HG03354 (cell line): ENCODE measurements around the gene GAL3ST2.
"Not testable (repeated sequence)": the region's sequence is repeated elsewhere in the genome, so short reads cannot be mapped to it uniquely, and the experiment has no call there.

Experiments used
- ATAC-seq: cut with Tn5 transposase; IDR thresholded peaks from one replicate; pipeline ENCODE4 v1.9.1; 2021; ENCODE audit warnings: mild to moderate bottlenecking; ENCODE audit not compliant: unreplicated experiment, poor library complexity, severe bottlenecking

Gene GAL3ST2

GRCh38 chr2:241745276-241745675, 31.3 kb upstream of the GAL3ST2 start:
- ATAC-seq: no peak

DNA sequence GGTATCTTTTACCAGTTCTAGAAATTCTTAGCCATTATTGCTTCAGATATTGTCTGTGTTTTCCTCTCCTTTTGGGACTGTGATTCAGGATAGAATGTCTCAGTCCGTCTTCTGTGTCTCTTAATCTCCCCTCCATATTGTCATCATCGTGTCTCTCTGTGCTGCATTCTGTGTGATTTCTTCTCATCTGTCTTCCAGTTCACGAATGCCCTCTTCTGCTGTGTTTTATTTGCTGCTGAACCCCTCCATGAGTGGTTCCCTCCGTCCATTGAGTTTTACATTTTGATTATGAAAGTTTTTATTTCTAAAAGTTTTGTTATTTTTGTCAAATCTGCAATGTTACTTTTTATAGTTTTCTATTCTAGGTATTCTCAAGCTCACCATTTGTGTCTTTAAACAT, 30.5 kb upstream of the GAL3ST2 start:
- no peak for ATAC-seq

- no peak for ATAC-seq
Observed at GRCh38 chr2:241748468-241749256, 28.0 kb upstream of the GAL3ST2 start.

GRCh38 chr2:241750076-241750840, 26.4 kb upstream of the GAL3ST2 start:
- ATAC-seq: no peak

DNA sequence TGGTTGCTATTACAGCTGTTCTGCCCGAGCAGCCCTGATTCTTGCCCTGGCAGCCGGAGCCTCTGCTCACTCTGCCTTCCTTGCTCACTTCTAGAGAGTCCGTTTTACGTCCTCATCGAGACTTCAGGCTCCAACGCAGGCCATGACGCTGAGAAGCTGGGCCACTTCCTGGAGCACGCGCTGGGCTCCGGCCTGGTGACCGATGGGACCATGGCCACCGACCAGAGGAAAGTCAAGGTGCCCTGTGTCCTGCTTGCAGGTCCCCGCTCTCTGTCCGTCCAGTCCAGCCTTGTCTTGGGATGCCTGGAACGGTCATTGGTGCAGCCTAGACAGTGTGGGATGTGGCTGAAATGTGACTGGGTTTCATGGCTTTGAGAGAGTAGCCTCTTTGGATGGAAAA, 25.5 kb upstream of the GAL3ST2 start:
- no peak for ATAC-seq

DNA sequence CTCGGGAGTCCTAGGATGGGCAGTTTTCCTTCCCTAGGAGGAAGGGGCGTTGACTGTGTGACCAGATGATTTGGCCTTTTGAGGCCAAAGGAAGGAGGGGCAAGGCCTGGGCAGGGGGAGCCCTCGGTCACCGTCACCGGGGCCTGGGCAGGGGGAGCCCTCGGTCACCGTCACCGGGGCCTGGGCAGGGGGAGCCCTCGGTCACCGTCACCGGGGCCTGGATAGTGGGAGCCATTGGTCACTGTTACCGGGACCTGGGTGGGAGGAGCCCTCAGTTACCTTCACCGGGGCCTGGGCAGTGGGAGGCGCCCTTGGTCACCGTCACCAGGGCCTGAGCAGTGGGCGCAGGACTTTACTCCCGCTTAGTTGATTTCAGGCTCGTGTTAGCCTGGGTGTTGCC, 24.8 kb upstream of the GAL3ST2 start:
- no peak for ATAC-seq

- no peak for ATAC-seq
Observed at GRCh38 chr2:241752253-241752652, 24.4 kb upstream of the GAL3ST2 start.

DNA sequence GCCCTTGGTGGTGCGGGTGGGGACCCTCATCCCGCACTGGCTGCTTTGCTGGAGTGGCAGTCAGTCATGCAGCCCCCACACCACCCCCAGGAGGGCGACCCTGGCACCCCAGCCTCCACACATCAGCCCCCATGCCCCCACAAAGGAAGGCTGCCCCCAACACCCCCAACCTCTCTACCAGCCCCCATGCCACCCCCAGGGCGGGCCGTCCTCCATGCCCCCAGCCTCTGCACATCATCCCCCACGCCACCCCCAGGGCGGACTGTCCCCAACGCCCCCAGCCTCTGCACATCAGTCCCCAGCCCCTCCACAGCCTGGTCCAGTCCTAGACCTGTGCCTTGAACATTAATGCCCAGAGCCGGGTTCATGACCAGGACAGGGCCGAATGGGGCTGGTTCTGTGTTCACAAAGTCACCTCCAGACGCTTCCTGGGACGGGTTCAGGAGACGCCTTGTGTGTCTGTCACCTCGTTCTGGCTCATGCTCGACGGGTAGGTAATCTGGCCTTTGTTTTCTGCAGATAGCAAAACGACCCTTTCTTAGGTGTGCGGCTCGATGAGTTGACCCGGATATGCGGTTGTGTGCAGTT, 23.8 kb upstream of the GAL3ST2 start:
- ATAC-seq: no peak

DNA sequence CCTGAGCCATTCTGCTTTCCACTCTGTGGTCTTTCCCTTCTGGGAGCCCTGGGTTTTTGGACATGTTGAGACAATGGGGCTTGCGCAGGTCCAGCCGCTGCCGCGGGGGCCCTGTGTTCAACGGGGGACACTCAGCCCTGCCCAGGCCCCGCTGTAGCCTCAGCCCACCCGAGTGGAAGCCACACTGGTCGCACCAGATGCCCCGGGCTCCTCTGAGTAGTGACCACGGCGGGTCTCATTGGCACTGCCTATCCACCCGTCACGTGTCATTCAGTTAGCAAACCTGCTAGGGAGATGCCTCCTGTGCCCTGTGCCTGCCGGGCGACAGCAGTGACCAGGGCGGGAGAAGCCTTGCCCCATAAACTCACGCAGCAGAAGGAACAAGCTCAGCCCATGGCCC, 23.1 kb upstream of the GAL3ST2 start:
- ATAC-seq: no peak

DNA sequence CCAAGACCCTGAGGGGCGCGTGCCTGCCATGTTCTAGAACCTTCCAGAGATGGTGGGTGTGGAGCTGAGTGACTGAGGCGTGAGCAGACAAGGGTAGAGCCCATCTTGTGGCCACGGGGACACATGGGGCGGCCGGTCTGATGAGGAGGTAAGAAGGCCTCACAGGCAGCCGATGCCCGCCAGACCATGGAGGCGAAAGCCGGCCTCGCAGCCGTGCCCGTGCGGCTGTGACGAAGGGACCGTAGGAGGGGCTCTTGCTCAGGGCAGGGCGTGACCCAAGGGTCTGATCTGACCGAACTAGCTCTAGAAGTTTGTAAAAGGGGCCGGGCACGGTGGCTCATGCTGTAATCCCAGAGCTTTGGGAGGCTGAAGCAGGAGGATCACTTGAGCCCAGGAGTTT, 22.6 kb upstream of the GAL3ST2 start:
- no peak for ATAC-seq

DNA sequence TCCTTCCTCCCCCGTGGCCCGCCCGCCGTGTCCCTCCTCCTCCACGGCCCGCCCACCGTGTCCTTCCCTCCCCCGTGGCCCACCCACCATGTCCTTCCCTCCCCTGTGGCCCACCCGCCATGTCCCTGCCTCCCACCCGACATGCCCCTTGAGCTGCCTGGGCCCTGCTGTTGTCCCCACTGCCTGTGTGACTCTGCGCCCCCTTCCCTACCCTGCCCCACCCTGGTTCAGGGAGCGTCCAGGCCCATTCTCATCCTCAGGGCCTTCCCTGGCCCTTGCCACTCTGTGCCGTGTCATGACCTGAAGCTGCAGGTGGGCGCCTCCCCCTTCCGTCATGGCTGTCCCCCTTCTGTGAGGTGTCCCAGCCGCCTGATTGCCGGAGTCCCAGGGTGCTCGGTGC, 21.5 kb upstream of the GAL3ST2 start:
- no peak for ATAC-seq

GRCh38 chr2:241755777-241756176, 20.8 kb upstream of the GAL3ST2 start:
- no peak for ATAC-seq

DNA sequence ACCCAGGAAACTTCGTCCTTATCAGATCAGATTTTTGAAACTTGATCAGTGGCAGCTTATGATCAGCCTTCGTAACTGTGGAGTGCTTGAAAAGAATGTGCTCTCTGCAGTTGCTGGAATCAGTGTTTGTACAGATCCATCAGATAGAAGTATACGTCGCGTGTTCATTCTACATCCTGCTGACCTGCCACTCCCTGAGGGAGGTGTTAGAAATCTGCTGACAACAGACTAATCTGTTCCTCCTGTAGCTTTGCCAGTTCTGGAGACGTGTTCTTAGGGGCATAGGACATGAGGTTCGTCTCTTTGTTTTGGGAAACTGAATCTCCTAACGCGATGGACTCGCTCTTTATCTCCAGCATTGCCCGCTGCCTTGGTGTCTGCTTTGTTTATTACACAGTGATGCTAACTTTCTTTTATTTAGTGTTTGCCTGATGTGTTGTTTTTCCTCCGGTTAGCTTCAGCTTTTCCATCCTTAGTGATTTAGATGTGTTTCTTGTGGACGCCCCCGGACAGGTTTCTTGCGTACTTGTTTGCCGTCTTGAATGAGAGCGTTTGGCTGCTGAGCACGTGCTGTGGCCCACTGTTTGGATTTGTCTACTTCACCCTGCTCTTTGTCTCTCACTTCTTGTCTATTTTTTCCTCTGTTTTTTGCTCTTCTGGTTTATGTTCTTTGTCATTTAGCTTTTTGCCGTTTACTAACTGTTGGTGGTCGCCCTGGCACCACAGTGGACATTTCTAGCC, 17.4 kb upstream of the GAL3ST2 start:
- no peak for ATAC-seq

DNA sequence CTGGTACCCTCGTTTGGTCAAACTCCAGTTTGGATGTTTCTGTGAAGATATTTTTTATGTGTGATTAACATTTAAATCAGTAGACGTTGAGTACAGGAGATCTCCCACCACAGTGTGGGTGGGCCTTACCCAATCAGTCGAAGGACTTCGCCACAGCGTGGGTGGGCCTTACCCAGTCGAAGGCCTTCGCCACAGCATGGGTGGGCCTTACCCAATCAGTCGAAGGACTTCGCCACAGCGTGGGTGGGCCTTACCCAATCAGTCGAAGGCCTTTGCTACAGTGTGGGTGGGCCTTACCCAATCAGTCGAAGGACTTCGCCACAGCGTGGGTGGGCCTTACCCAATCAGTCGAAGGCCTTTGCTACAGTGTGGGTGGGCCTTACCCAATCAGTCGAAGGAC, 16.7 kb upstream of the GAL3ST2 start:
- ATAC-seq: not testable (repeated sequence)

- ATAC-seq: no peak
Observed at GRCh38 chr2:241760301-241760771, 16.3 kb upstream of the GAL3ST2 start.

- no peak for ATAC-seq
Observed at GRCh38 chr2:241762321-241762932, 14.2 kb upstream of the GAL3ST2 start.

DNA sequence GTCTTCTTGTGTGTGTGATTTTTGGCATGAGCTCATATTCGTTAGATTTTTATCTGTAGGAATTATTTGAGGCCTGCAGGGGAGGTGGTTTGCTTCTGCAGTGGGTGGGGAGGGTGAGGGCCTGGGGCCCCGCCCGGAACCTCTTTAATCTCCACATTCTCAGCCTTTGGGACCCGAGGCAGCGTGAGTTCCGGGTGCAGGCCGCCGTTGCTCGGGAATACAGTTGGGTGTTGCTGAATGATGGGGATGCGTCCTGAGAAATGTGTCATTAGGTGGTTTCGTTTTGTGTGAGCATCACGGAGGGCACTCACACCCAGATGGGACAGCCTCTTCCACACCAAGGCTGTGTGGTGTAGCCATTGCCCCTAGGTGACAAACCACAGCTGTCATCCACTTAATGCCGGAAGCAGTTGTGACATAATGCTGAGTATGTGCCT, 13.7 kb upstream of the GAL3ST2 start:
- ATAC-seq: no peak

DNA sequence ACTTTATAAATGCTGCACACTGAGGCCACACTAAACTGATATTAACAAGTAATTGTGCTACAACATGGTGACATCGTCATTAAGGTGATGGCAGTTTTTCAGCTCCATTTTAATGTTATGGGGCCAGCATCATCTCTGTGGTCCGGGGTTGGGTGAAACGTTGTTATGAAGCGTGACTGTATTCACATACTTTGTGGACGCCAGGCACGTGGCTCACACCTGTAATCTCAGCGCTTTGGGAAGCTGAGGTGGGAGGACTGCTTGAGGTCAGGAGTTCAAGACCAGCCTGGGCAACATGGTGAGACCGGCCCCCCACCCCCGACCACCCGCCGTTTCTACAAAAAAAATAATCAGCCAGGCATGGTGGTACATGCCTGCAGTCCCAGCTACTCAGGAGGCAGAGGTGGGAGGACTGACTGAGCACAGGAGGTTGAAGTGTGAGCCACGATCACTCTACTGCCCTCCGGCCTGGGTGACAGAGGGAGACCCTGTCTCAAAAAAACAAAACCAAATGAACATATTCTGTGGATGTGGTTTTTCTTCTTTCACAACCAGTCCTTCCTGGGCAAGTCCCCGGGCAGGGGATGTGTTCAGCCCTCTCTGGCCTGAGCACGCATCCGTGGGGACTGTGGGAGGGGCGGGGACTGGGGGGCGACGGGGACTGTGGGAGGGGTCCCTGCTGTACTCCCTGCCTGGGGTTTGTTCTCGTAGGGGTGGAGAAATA, 12.9 kb upstream of the GAL3ST2 start:
- no peak for ATAC-seq
